Ectodermal cell (in vitro differentiated cells): ENCODE measurements around the gene GRID1.

Experiments used
- H3K27ac ChIP-seq: 2 replicates; pipeline ENCODE4 v1.7.0; 2013; ENCODE audit warnings: mild to moderate bottlenecking, low read depth, low read length; ENCODE audit not compliant: insufficient read depth, poor library complexity, severe bottlenecking
- H3K27me3 ChIP-seq: 2 replicates; pipeline ENCODE4 v1.7.0; 2013; ENCODE audit warnings: mild to moderate bottlenecking, low read length; ENCODE audit not compliant: insufficient read depth, control insufficient read depth, poor library complexity, severe bottlenecking
- H3K36me3 ChIP-seq: one replicate; pipeline ENCODE4 v1.7.0; 2013; ENCODE audit warnings: low read length; ENCODE audit not compliant: control insufficient read depth, insufficient read depth
- H3K4me1 ChIP-seq: one replicate; pipeline ENCODE4 v1.7.0; 2013; ENCODE audit warnings: low read length; ENCODE audit not compliant: control insufficient read depth, insufficient read depth
- H3K4me3 ChIP-seq: 2 replicates; pipeline ENCODE4 v1.7.0; 2013; ENCODE audit warnings: low read depth, low read length, control low read depth; ENCODE audit not compliant: insufficient read depth
- H3K9me3 ChIP-seq: 2 replicates; pipeline ENCODE4 v1.7.0; 2013; ENCODE audit warnings: mild to moderate bottlenecking, low read length, moderate library complexity; ENCODE audit not compliant: control insufficient read depth
- WGBS, 2 experiments: methylation state at CpG; one replicate each; pipeline ENCODE4 v1.1.7; 2013; ENCODE audit warnings: missing lambda C conversion rate in 2 of 2; 5-methylcytosine and 5-hydroxymethylcytosine counted together

Gene GRID1

DNA sequence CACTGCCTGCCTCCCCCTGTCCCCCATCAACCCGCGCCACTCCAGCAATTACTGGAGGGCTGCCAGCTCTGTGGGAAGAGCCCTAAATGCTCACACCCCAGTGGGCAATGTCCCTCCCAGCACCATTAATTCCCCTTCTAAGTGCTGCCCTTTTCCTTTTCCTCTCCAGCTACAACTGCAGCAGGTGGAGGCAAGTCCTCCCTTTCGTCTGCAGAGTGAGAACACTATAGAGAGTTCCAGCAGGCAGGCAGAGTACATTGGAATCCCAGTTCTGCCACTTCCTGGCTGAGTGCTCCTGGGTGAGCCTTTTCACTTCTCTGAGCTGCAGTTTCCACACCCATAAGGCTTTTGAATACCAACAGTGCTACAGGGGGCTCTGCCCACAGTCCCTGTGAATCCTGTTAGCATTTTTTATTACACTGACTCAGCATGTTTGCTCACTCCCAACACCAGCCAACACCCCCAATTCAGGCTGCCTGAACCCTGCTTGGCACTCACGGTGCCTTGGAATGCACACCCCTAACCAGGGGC lies 447.0 kb downstream of the GRID1 start:
- Histone ChIP-seq H3K9me3 (no peaks in the 10 kb centered on the region), H3K27me3 (no peaks in the 10 kb centered on the region), H3K27ac (no peak overlapping the region), H3K36me3 (no peaks in the 10 kb centered on the region), H3K4me3 (no peak overlapping the region), H3K4me1 (no peaks in the 10 kb centered on the region)
- 66 to 73% methylated on average over 4 of the region's 4 CpGs for WGBS, 2 experiments

DNA sequence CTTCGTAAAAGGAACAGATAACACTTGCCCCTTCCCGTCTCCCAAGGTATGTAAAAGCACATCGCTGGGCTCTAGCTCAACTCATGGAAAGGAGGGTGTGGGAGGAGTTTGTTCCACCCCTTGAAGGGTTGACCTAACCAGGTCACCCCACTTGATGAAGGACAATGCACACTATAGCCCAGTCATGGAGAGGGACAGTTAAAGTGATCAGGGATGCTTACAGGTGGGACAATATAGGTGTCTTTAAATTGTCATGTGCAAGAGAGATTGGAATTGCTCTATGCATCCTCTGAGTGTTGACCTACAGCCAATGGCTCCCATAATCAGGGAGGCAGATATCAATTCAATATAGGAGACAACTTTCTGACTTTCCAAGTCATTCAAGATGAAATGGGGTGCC lies 448.2 kb downstream of the GRID1 start:
- Histone ChIP-seq H3K9me3 (no peaks in the 10 kb centered on the region), H3K4me3 (no peak overlapping the region), H3K27me3 (no peaks in the 10 kb centered on the region), H3K27ac (no peak overlapping the region), H3K4me1 (no peaks in the 10 kb centered on the region), H3K36me3 (no peaks in the 10 kb centered on the region)
- 88 to 91% methylated on average over 3 of the region's 3 CpGs for WGBS, 2 experiments

DNA sequence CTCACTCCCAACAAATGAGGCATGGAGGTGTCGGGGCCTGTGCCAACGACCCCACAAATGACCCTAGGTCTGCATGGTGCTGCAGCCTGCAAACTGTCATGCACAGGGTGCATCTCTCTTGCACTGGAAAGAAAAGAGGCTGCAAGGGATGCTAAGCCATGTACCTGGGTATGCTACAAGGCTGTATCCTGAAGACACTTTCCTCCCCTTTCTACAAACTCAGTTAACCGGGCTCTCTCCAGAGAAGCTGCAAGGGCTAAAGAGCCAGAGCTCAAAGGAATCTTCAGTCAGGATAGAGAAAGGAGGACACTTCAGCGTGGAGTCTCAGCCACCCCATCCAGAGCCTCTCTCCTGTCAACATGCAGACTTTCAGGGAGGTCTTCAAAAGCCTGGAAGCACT lies 449.0 kb downstream of the GRID1 start:
- Histone ChIP-seq H3K9me3 (no peaks in the 10 kb centered on the region), H3K4me3 (no peak overlapping the region), H3K27me3 (no peaks in the 10 kb centered on the region), H3K27ac (no peak overlapping the region), H3K4me1 (no peaks in the 10 kb centered on the region), H3K36me3 (no peaks in the 10 kb centered on the region)
- 94 to 99% methylated on average over 4 of the region's 4 CpGs for WGBS, 2 experiments

DNA sequence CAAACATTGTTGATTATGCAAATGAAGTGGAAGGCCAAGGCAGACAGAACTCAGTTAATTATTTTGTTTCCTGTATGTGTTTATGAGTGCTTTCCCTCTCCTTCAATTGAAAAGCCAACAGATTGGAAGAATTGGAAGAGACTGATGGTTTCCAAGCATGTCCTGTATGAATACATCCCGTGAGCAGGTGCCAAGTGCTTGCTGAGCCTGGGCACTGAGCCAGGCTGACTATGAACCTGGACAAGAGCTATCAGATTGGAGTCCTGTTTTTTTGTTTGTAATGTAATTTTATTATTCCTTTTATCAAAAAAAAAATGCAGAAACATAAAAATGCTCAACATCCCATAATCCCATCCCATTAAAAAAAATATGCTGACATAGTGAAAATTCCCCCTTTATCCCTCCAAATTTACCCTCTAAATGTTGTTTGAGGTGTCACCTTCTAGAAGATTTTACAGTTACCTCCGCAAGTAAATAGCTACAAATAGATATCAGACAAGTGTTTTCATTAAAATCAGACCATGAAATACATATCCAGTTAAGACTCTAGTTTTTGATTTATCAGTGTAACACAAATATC lies 449.5 kb downstream of the GRID1 start:
- no peak overlapping the region for H3K4me3 ChIP-seq
- no peaks in the 10 kb centered on the region for H3K4me1 ChIP-seq
- WGBS, 2 experiments, result 95 to 97% methylated on average over 2 of the region's 2 CpGs
- no peak overlapping the region for H3K27ac ChIP-seq
- no peaks in the 10 kb centered on the region for H3K9me3 ChIP-seq
- no peaks in the 10 kb centered on the region for H3K36me3 ChIP-seq
- no peaks in the 10 kb centered on the region for H3K27me3 ChIP-seq

DNA sequence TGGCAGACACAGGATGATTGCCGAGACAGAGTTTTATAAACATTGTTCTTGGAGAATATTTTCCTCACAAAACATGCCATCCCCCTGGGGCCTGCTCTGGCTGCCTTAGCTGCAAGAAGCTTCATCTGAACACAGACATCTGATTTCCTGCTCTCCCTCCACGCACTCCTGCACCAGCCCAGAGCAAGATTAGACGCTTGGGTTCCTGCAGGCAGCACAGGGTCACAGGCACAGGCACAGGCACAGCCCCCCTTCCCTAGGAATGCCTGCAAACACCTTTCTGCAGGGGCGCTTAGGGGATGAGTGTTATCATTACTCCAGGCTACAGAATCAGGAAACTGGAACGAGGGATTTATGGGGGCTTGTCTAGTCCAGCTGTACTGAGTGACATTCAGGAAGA lies 450.3 kb downstream of the GRID1 start:
- no peaks in the 10 kb centered on the region for H3K4me1 ChIP-seq
- no peak overlapping the region for H3K4me3 ChIP-seq
- H3K36me3 ChIP-seq, result no peaks in the 10 kb centered on the region
- no peaks in the 10 kb centered on the region for H3K9me3 ChIP-seq
- no peaks in the 10 kb centered on the region for H3K27me3 ChIP-seq
- no peak overlapping the region for H3K27ac ChIP-seq
- WGBS, 2 experiments, result 78 to 79% methylated on average over 5 of the region's 5 CpGs

DNA sequence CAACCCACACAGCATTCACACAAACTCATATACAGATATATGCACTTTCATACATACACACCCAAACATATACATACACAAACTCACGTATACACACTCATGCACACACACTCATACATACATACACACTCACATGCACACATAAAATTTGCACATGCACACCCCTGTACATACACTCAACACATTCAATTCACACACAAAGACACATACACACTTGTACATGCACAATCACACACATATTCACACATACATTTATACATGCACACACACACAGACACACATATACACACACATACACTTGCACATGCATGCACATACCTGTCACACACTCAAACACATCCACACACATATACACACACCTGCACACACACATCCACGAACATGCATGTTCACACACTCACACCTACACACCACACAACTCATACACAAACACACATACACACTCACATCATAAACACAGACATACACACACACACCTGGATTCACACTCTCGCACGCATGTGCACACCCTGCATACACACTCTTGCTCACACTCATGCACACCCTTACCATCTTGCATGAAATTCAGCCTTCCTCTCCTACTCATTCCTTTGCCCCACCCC lies 451.2 kb downstream of the GRID1 start:
- H3K9me3 ChIP-seq, result no peaks in the 10 kb centered on the region
- WGBS, 2 experiments, result 94% methylated on average over 4 of the region's 4 CpGs
- H3K4me1 ChIP-seq, result no peaks in the 10 kb centered on the region
- H3K4me3 ChIP-seq, result no peak overlapping the region
- no peaks in the 10 kb centered on the region for H3K36me3 ChIP-seq
- no peak overlapping the region for H3K27ac ChIP-seq
- no peaks in the 10 kb centered on the region for H3K27me3 ChIP-seq

DNA sequence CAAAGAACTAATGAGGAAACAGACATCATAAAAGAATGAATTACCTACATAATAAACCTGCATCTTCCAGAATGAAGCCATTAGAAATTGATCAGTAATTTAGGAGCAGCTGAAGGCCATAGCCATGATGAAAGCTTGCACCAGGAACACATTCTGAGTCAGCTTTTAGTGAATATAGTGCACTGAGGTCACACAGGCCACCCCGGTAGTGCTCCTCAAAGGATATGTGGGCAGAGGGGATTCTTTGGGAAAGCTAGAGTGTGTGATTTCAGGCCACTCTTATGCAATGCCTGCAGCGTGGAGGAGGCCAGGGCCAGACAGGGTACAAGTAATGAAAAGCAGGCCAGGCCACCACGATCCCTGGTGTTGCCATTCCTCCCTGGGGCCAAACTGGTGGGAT lies 451.9 kb downstream of the GRID1 start:
- Histone ChIP-seq H3K36me3 (no peaks in the 10 kb centered on the region), H3K27me3 (no peaks in the 10 kb centered on the region)
- WGBS, 2 experiments, result 95 to 97% methylated on average over 3 of the region's 3 CpGs

DNA sequence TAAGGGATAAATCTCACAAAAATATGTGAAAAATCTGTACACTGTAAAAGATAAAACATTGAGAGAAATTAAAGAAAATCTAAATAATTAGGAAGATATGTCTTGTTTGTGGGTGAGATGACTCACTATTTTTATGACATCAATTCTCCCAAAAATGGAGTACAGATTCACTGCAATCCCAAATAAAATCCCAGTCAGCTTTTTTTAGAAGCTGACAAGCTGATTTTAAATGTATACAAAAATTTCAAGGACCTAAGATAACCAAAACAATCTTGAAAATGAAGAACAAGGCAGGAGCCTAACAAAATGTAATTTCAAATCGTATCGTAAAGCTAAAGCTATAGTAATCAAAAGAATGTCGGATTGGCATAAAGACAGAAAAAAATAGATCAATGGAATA lies 458.1 kb downstream of the GRID1 start:
- Histone ChIP-seq H3K27me3 (no peaks in the 10 kb centered on the region), H3K9me3 (no peaks in the 10 kb centered on the region), H3K4me1 (no peaks in the 10 kb centered on the region), H3K4me3 (no peak overlapping the region), H3K36me3 (no peaks in the 10 kb centered on the region), H3K27ac (no peak overlapping the region)
- 88 to 92% methylated on average over 3 of the region's 3 CpGs for WGBS, 2 experiments

More for the DNA sequence above, 451.9 kb downstream of the GRID1 start:
- Histone ChIP-seq H3K4me1 (no peaks in the 10 kb centered on the region), H3K27ac (no peak overlapping the region), H3K9me3 (no peaks in the 10 kb centered on the region), H3K4me3 (no peak overlapping the region)

DNA sequence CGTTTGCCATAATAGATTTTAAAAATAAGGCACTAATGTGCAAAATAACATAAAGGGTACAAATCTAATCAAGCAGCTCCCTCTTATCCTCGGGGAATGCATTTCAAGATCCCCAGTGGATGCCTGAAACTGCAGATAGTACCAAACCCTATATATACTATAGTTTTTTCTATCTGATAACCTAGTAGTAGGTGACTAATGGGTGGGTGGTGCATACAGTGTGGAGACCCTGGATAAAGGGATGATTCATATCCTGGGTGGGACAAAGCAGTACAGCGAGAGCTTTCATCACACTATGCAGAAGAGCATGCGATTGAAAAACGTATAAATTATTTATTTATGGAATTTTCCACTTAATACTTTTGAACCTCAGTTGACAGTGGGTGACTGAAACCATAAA lies 464.5 kb downstream of the GRID1 start:
- WGBS, 2 experiments, result 97 to 100% methylated on average over 3 to 5 of the region's 5 CpGs
- Histone ChIP-seq H3K4me1 (no peaks in the 10 kb centered on the region), H3K9me3 (no peaks in the 10 kb centered on the region), H3K36me3 (no peaks in the 10 kb centered on the region), H3K27me3 (no peaks in the 10 kb centered on the region), H3K4me3 (no peak overlapping the region), H3K27ac (no peak overlapping the region)

DNA sequence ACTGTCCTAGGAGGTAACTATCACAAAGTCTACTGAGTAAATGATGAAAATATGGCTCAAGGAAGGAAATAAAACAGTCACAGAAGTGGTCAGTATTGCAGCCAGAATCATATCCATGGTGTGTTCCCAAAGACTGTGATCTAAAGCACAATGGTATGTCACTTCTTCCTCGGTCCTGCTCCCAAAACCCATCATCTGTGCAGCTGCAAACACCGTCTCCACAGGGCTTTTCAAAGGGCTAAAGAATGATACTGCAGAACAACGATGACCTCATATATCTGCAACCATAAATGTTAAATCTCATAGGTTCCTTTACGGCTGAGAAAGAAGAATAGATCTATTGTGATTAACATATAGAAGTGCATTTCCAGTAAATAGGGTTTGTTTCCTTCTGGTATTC lies 465.0 kb downstream of the GRID1 start:
- Histone ChIP-seq H3K4me3 (no peak overlapping the region), H3K27ac (no peak overlapping the region), H3K4me1 (no peaks in the 10 kb centered on the region), H3K9me3 (no peaks in the 10 kb centered on the region), H3K36me3 (no peaks in the 10 kb centered on the region), H3K27me3 (no peaks in the 10 kb centered on the region)
- 91 to 95% methylated on average over 3 to 4 of the region's 4 CpGs for WGBS, 2 experiments
